Tibial artery (tissue), 4 donors: ENCODE measurements around the gene KIN.
"Not testable (repeated sequence)": the region's sequence is repeated elsewhere in the genome, so short reads cannot be mapped to it uniquely, and the experiment has no call there.

Source experiments
- DNase-seq, 2 donors: peaks; one replicate each; pipeline ENCODE4 v3.0.0-alpha.2; 2019
- H3K27ac ChIP-seq, 2 donors: fragments of 200-600 bp; sonication (generic) in 1 of 2; 1 replicate in 1 of 2; 2 replicates in 1 of 2; pipeline ENCODE4 v1.5.1; 2018 to 2019; ENCODE audit warnings: mild to moderate bottlenecking in 1 of 2
- H3K27me3 ChIP-seq, 2 donors: fragments of 200-600 bp; sonication (generic) in 1 of 2; one replicate each; pipeline versions ENCODE4 v1.5.1 to v1.6.0; 2016 to 2019
- H3K36me3 ChIP-seq, 3 donors: fragments of 200-600 bp; sonication (generic) in 2 of 3; one replicate each; pipeline ENCODE4 v1.5.1; 2016 to 2019; ENCODE audit warnings: mild to moderate bottlenecking in 2 of 3
- H3K4me1 ChIP-seq, 4 donors: fragments of 200-600 bp; sonication (generic) in 2 of 4; 1 replicate in 3 of 4; 2 replicates in 1 of 4; pipeline ENCODE4 v1.5.1; 2016 to 2019
- H3K4me3 ChIP-seq, 2 donors: fragments of 200-600 bp; sonication (generic) in 1 of 2; 1 replicate in 1 of 2; 2 replicates in 1 of 2; pipeline ENCODE4 v1.5.1; 2018 to 2019; ENCODE audit warnings: mild to moderate bottlenecking in 2 of 2
- H3K9me3 ChIP-seq, 3 donors: fragments of 200-600 bp; sonication (generic) in 1 of 3; one replicate each; pipeline ENCODE4 v1.5.1; 2016 to 2019
- CTCF ChIP-seq, 2 experiments: fragments of 200-600 bp in 1 of 2; fragments of 450-650 bp in 1 of 2; IDR thresholded peaks; one replicate each; pipeline ENCODE4 v1.5.1; 2017 to 2019; ENCODE audit warnings: antibody characterized with exemption in 2 of 2, mild to moderate bottlenecking in 1 of 2, moderate library complexity in 1 of 2
- intact Hi-C: fragments of 100-400 bp; cut with DNase I; formaldehyde crosslinking; loops from one replicate; pipeline ENCODE4 v1.15.0; 2023; ENCODE audit warnings: low total_unique reads

KIN gene

GRCh38 chr10:7750222-7750621 lies 37.6 kb downstream of the KIN start:
- no peak overlapping the region for H3K4me3 ChIP-seq
- H3K27ac ChIP-seq: no peak overlapping the region
- peaks cover 29 to 47% (median 32%) of the 10 kb centered on the region in 3 donors for H3K36me3 ChIP-seq
- no peak for TF ChIP-seq CTCF (IDR thresholded peaks at IDR 0.05)
- H3K4me1 ChIP-seq: no peaks in the 10 kb centered on the region
- no peaks in the 10 kb centered on the region for H3K27me3 ChIP-seq
- DNase-seq: no peak
- H3K9me3 ChIP-seq: no peaks in the 10 kb centered on the region
- intact Hi-C loops: no loop called here

GRCh38 chr10:7748637-7749036 lies 39.2 kb downstream of the KIN start:
- intact Hi-C loops, DNase-seq, H3K27ac ChIP-seq, H3K4me1 ChIP-seq, H3K9me3 ChIP-seq, H3K27me3 ChIP-seq, H3K4me3 ChIP-seq: not testable (repeated sequence)
- peaks cover 16 to 31% (median 16%) of the 10 kb centered on the region in 3 donors for H3K36me3 ChIP-seq

GRCh38 chr10:7744307-7744706 lies 43.5 kb downstream of the KIN start:
- no peaks in the 10 kb centered on the region for H3K4me1 ChIP-seq
- no peak for DNase-seq
- H3K4me3 ChIP-seq: no peak overlapping the region
- H3K27ac ChIP-seq: no peak overlapping the region
- no peaks in the 10 kb centered on the region for H3K27me3 ChIP-seq
- H3K9me3 ChIP-seq: no peaks in the 10 kb centered on the region
- TF ChIP-seq CTCF (IDR thresholded peaks at IDR 0.05): no peak
- intact Hi-C loops: no loop called here
- H3K36me3 ChIP-seq: no peaks in the 10 kb centered on the region

GRCh38 chr10:7738536-7739407 lies 49.0 kb downstream of the KIN start:
- no peak for TF ChIP-seq CTCF (IDR thresholded peaks at IDR 0.05)
- no peak for DNase-seq
- H3K36me3 ChIP-seq: no peaks in the 10 kb centered on the region
- intact Hi-C loops: no loop called here
- no peak overlapping the region for H3K27ac ChIP-seq
- no peaks in the 10 kb centered on the region for H3K27me3 ChIP-seq
- no peaks in the 10 kb centered on the region for H3K9me3 ChIP-seq
- H3K4me3 ChIP-seq: no peak overlapping the region
- H3K4me1 ChIP-seq: no peaks in the 10 kb centered on the region

- no peaks in the 10 kb centered on the region for H3K4me1 ChIP-seq
- no peaks in the 10 kb centered on the region for H3K36me3 ChIP-seq
- H3K9me3 ChIP-seq: no peaks in the 10 kb centered on the region
- DNase-seq: no peak
- intact Hi-C loops: no loop called here
- TF ChIP-seq CTCF (IDR thresholded peaks at IDR 0.05): no peak
- no peaks in the 10 kb centered on the region for H3K27me3 ChIP-seq
- no peak overlapping the region for H3K4me3 ChIP-seq
- no peak overlapping the region for H3K27ac ChIP-seq
Observed at GRCh38 chr10:7734821-7735220, 53.0 kb downstream of the KIN start.

- no peaks in the 10 kb centered on the region for H3K9me3 ChIP-seq
- DNase-seq: no peak
- H3K36me3 ChIP-seq: no peaks in the 10 kb centered on the region
- H3K4me1 ChIP-seq: no peaks in the 10 kb centered on the region
- H3K27ac ChIP-seq: no peak overlapping the region
- TF ChIP-seq CTCF (IDR thresholded peaks at IDR 0.05): no peak
- intact Hi-C loops: no loop called here
- H3K4me3 ChIP-seq: no peak overlapping the region
- H3K27me3 ChIP-seq: peaks cover 0 to 5% of the 10 kb centered on the region in 2 donors
Observed at GRCh38 chr10:7722927-7723529, 64.8 kb downstream of the KIN start.
